GM23338 (cell line): ENCODE results near the gene APBB1. TPM values are rescaled to one million over a fixed set of nuclear protein-coding genes. Genes with fewer than 3 reads are reported as not detected.

ENCODE experiments used
- CTCF ChIP-seq, 2 experiments: fragments of 200-600 bp in 1 of 2; sonication (generic) in 1 of 2; conservative IDR thresholded peaks; 2 replicates each; pipeline versions ENCODE4 v1.5.1 to v1.6.1; 2016 to 2017; ENCODE audit warnings: antibody characterized with exemption in 2 of 2, low read depth in 2 of 2, mild to moderate bottlenecking in 2 of 2, moderate library complexity in 1 of 2
- JUNB ChIP-seq: IDR thresholded peaks from one replicate; pipeline ENCODE4 v1.6.1; 2016; ENCODE audit warnings: antibody characterized with exemption; ENCODE audit not compliant: unreplicated experiment
- POLR2AphosphoS5 ChIP-seq: IDR thresholded peaks from 2 replicates; pipeline ENCODE4 v1.6.1; 2016; ENCODE audit warnings: antibody characterized with exemption, low read depth
- REST ChIP-seq: IDR thresholded peaks from one replicate; pipeline ENCODE4 v1.6.1; 2018; ENCODE audit warnings: antibody characterized with exemption; ENCODE audit not compliant: unreplicated experiment
- STAT1 ChIP-seq: IDR thresholded peaks from one replicate; pipeline ENCODE4 v1.6.1; 2016; ENCODE audit warnings: antibody characterized with exemption; ENCODE audit not compliant: unreplicated experiment
- ZNF331 ChIP-seq: fragments of 250-450 bp; sonication (Bioruptor Pico); IDR thresholded peaks from 2 replicates; pipeline ENCODE4 v1.5.0; 2020; ENCODE audit warnings: low read depth, mild to moderate bottlenecking, moderate library complexity
- ZNF462 ChIP-seq: fragments of 250-450 bp; sonication (Bioruptor Pico); IDR thresholded peaks from 2 replicates; pipeline ENCODE4 v1.5.0; 2020; ENCODE audit warnings: mild to moderate bottlenecking, moderate library complexity
- polyA plus RNA-seq: library from polyadenylated mRNA; unstranded; fragments of >200 nt; fragmentation: Nextera tagmentation; extraction: Ambion mirVana; gene quantifications from 2 replicates; pipeline ENCODE4 v1.2.1, GENCODE V29; 2016
- total RNA-seq: library from RNA; depleted of rRNA; stranded (reverse); fragments of >200 nt; shearing (Covaris generic); gene quantifications from 2 replicates; pipeline ENCODE4 v1.2.3, GENCODE V29; 2014

The APBB1 gene
- total and polyA plus RNA-seq, 2 experiments from 2014 or later = 10.6 to 24.7 TPM

GRCh38 chr11:6405846-6406245, 13.0 kb downstream of the APBB1 start (continued):
- TF ChIP-seq ZNF462 (CRISPR knock-in tag) (no peak), POLR2AphosphoS5 (no peak), STAT1 (no peak), ZNF331 (CRISPR knock-in tag) (no peak), JUNB (no peak), CTCF (conservative IDR thresholded peaks at IDR 0.05; ENCODE audit: low read depth in 2 of 2) (no peak), REST (no peak)
